B cell (primary cell): ENCODE measurements around the gene FRMD4A. TPM values are rescaled to one million over a fixed set of nuclear protein-coding genes. Genes with fewer than 3 reads are reported as not detected.

Experiments used
- ATAC-seq: fragments of 200-7000 bp; cut with Tn5 transposase; one replicate; pipeline ENCODE4 v1.10.0; 2021; ENCODE audit warnings: low read depth, mild to moderate bottlenecking, moderate number of reproducible peaks, moderate library complexity
- CTCF ChIA-PET: fragments of 350-600 bp; sonication (Branson Sonifier 250); formaldehyde crosslinking; loops from one replicate; lab custom pipeline; 2021; ENCODE audit warnings: antibody characterized with exemption, inconsistent platforms; lab: Charles Lee
- POLR2A ChIA-PET: fragments of 350-600 bp; sonication (Branson Sonifier 250); formaldehyde crosslinking; loops from one replicate; lab custom pipeline; 2021; ENCODE audit warnings: antibody characterized with exemption; lab: Charles Lee
- DNase-seq: peaks from one replicate; pipeline ENCODE4 v3.0.0; 2013
- H2AFZ ChIP-seq: 2 replicates; pipeline ENCODE4 v1.6.1; 2012; ENCODE audit warnings: mild to moderate bottlenecking, low read depth, low read length; ENCODE audit not compliant: insufficient read depth, poor library complexity, severe bottlenecking
- H3K27ac ChIP-seq, 2 donors: 1 replicate in 1 of 2; 2 replicates in 1 of 2; pipeline ENCODE4 v1.5.1; 2012 to 2013; ENCODE audit warnings: low read length in 2 of 2, mild to moderate bottlenecking in 2 of 2, moderate library complexity in 1 of 2
- H3K27me3 ChIP-seq, 4 experiments: fragments of 200-600 bp in 1 of 4; sonication (generic) in 1 of 4; replicated peaks in 1 of 4; 1 replicate in 2 of 4; 2 replicates in 2 of 4; pipeline versions ENCODE4 v1.6.1 to v1.7.0; 2013 to 2016; ENCODE audit warnings: low read length in 3 of 4, mild to moderate bottlenecking in 2 of 4, mixed read lengths in 1 of 4, moderate library complexity in 1 of 4; ENCODE audit not compliant: insufficient read depth in 4 of 4, control insufficient read depth in 3 of 4; ENCODE audit errors: control extremely low read depth in 1 of 4
- H3K36me3 ChIP-seq, 2 experiments: replicated peaks in 1 of 2; 1 replicate in 1 of 2; 2 replicates in 1 of 2; pipeline versions ENCODE4 v1.6.1 to v1.7.1; 2013; ENCODE audit warnings: low read length in 1 of 2; ENCODE audit not compliant: insufficient read depth in 2 of 2, control insufficient read depth in 1 of 2; ENCODE audit errors: control extremely low read depth in 1 of 2, extremely low read depth in 1 of 2
- H3K4me1 ChIP-seq, 2 donors: fragments of 200-600 bp in 1 of 2; sonication (generic) in 1 of 2; 1 replicate in 1 of 2; 2 replicates in 1 of 2; pipeline versions ENCODE4 v1.5.1 to v1.6.1; 2013 to 2017; ENCODE audit warnings: low read length in 2 of 2; ENCODE audit not compliant: control insufficient read depth in 2 of 2, insufficient read depth in 2 of 2
- H3K4me2 ChIP-seq: replicated peaks from 2 replicates; pipeline ENCODE3; 2012; ENCODE audit warnings: mild to moderate bottlenecking, low read depth, low read length; ENCODE audit not compliant: poor library complexity, severe bottlenecking
- H3K4me3 ChIP-seq, 5 experiments: fragments of 200-600 bp in 1 of 5; sonication (generic) in 1 of 5; 1 replicate in 3 of 5; 2 replicates in 2 of 5; pipeline versions ENCODE4 v1.5.1 to v1.7.0; 2011 to 2016; ENCODE audit warnings: low read length in 4 of 5, mild to moderate bottlenecking in 4 of 5, low read depth in 2 of 5, control low read depth in 1 of 5, moderate library complexity in 1 of 5; ENCODE audit not compliant: insufficient read depth in 1 of 5; ENCODE audit errors: control extremely low read depth in 1 of 5, extremely low read depth in 1 of 5
- H3K79me2 ChIP-seq: fragments of 200-600 bp; sonication (generic); one replicate; pipeline ENCODE4 v1.6.0; 2016; ENCODE audit warnings: low read length; ENCODE audit not compliant: control insufficient read depth, insufficient read depth
- H3K9ac ChIP-seq: fragments of 200-600 bp; sonication (generic); 2 replicates; pipeline ENCODE4 v1.6.1; 2017; ENCODE audit warnings: mild to moderate bottlenecking, low read length, moderate library complexity
- H3K9me3 ChIP-seq, 3 donors: one replicate each; pipeline versions ENCODE4 v1.6.1 to v1.7.1; 2013; ENCODE audit warnings: low read length in 2 of 3; ENCODE audit not compliant: control insufficient read depth in 2 of 3, insufficient read depth in 1 of 3; ENCODE audit errors: control extremely low read depth in 1 of 3
- H4K20me1 ChIP-seq: 2 replicates; pipeline ENCODE4 v1.6.0; 2012; ENCODE audit warnings: mild to moderate bottlenecking, low read length; ENCODE audit not compliant: insufficient read depth, control insufficient read depth, poor library complexity, severe bottlenecking
- H3K27ac Mint-ChIP-seq: one replicate; pipeline ENCODE4 v1.8.0; 2021; ENCODE audit warnings: mixed read lengths
- H3K27me3 Mint-ChIP-seq: one replicate; pipeline ENCODE4 v1.8.0; 2021; ENCODE audit warnings: mixed read lengths
- H3K4me1 Mint-ChIP-seq: one replicate; pipeline ENCODE4 v1.8.0; 2021; ENCODE audit warnings: mixed read lengths
- H3K4me3 Mint-ChIP-seq: one replicate; pipeline ENCODE4 v1.8.0; 2021; ENCODE audit warnings: mixed read lengths
- H3K9me3 Mint-ChIP-seq: one replicate; pipeline ENCODE4 v1.8.0; 2022; ENCODE audit warnings: mixed read lengths; ENCODE audit not compliant: insufficient read depth
- EZH2 ChIP-seq: IDR thresholded peaks from 2 replicates; pipeline ENCODE4 v1.6.1; 2012; ENCODE audit warnings: borderline replicate concordance, low read depth, mild to moderate bottlenecking, moderate library complexity, low read length; ENCODE audit not compliant: insufficient read depth, poor library complexity, severe bottlenecking
- WGBS: methylation state at CpG from one replicate; pipeline ENCODE4 v1.1.5; 2013; ENCODE audit warnings: missing lambda C conversion rate; ENCODE audit not compliant: insufficient coverage; 5-methylcytosine and 5-hydroxymethylcytosine counted together
- intact Hi-C: fragments of 100-400 bp; cut with micrococcal nuclease; formaldehyde crosslinking; loops from one replicate; pipeline ENCODE4 v1.10.0; 2022
- polyA plus RNA-seq: library from polyadenylated mRNA; depleted of rRNA; stranded (reverse); fragments of >200 nt; gene quantifications from 2 replicates; pipeline ENCODE4 v1.2.3, GENCODE V29; 2012
- total RNA-seq, 2 donors: library from RNA; stranded (reverse); fragments of 120-200 nt in 1 of 2; gene quantifications; 1 replicate in 1 of 2; 2 replicates in 1 of 2; pipeline versions ENCODE4 v1.2.3 to v1.2.4, GENCODE V29; 2013 to 2022
- TF ChIP-seq, protein P1 (sequence below): fragments of 200-600 bp; IDR thresholded peaks from one replicate; pipeline ENCODE4 v1.8.0; 2022; ENCODE audit warnings: antibody characterized with exemption, mild to moderate bottlenecking

Gene FRMD4A
- total and polyA plus RNA-seq, 2 donors (not counting 1 experiment from before 2014, with no cell fraction given) = 0.76 to 3.4 TPM

DNA sequence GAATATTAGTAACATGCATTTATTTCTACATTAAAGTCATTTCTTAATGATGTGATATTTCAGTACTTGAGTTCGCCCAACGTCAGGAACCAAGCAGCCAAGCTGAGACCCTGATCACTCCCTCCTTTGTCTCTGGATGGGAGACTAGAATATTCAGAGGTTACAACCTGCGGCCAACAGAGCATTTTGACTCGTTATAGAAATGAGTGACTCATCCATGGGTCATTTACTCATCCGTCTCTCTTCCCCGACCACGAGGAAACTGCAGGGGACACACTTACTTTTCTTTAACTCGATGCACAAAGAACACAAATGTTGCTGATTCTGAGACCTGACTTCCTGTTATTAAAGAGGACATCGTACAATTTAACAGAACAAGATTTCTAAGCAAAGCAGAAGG lies 343.3 kb downstream of the FRMD4A start:
- H3K27me3 ChIP-seq = no peaks in the 10 kb centered on the region
- 31% methylated on average over 6 of the region's 9 CpGs for WGBS
- H3K4me1 ChIP-seq = peaks cover 0 to 4% of the 10 kb centered on the region in 2 donors
- no peak overlapping the region for H3K4me2 ChIP-seq
- intact Hi-C loops = no loop called here
- H2AFZ ChIP-seq = peak overlapping the region; percentile 23
- no peak overlapping the region for H3K4me3 ChIP-seq
- ATAC-seq (no peak), DNase-seq (no peak)
- POLR2A ChIA-PET = no interaction called here
- H4K20me1 ChIP-seq = no peaks in the 10 kb centered on the region
- TF ChIP-seq, protein P1, sequence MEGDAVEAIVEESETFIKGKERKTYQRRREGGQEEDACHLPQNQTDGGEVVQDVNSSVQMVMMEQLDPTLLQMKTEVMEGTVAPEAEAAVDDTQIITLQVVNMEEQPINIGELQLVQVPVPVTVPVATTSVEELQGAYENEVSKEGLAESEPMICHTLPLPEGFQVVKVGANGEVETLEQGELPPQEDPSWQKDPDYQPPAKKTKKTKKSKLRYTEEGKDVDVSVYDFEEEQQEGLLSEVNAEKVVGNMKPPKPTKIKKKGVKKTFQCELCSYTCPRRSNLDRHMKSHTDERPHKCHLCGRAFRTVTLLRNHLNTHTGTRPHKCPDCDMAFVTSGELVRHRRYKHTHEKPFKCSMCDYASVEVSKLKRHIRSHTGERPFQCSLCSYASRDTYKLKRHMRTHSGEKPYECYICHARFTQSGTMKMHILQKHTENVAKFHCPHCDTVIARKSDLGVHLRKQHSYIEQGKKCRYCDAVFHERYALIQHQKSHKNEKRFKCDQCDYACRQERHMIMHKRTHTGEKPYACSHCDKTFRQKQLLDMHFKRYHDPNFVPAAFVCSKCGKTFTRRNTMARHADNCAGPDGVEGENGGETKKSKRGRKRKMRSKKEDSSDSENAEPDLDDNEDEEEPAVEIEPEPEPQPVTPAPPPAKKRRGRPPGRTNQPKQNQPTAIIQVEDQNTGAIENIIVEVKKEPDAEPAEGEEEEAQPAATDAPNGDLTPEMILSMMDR = no peak
- no peak for TF ChIP-seq EZH2
- H3K4me1 Mint-ChIP-seq = peaks cover 13% of the 10 kb centered on the region
- no peak overlapping the region for H3K27ac Mint-ChIP-seq
- no peak overlapping the region for H3K9ac ChIP-seq
- CTCF ChIA-PET = no interaction called here
- no peak overlapping the region for H3K4me3 Mint-ChIP-seq
- peaks cover 0 to 5% (median 0%) of the 10 kb centered on the region in 3 donors for H3K9me3 ChIP-seq
- H3K27me3 Mint-ChIP-seq = no peaks in the 10 kb centered on the region
- no peak overlapping the region for H3K27ac ChIP-seq
- H3K9me3 Mint-ChIP-seq = no peaks in the 10 kb centered on the region
- no peaks in the 10 kb centered on the region for H3K79me2 ChIP-seq
- H3K36me3 ChIP-seq = no peaks in the 10 kb centered on the region

DNA sequence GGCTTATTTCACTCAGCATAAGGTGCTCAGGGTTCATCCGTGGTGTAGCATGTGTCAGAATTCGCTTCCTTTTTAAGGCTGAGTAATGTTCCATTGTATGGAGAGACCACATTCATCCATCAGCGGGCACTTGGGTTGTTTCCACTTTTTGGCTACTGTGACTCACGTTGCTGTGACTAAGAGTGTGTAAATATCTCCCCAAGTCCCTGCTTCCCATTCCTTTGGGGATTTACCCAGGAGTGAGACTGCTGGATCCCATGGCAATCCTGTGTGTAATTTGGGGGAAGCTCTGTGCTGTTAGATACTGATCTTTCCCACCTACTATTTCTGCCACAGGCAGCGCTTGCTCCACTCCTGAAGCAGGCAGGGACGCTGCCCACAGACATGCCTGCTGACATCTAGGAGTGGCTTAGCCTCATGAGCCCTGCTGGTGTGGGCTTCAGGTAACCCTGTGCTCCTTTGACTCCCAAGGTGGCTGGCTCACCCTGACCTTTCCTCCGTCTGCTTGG lies 346.0 kb downstream of the FRMD4A start:
- Histone ChIP-seq H3K4me2 (no peak overlapping the region), H3K27me3 (no peaks in the 10 kb centered on the region), H3K4me1 (no peaks in the 10 kb centered on the region), H3K36me3 (no peaks in the 10 kb centered on the region), H3K4me3 (no peak overlapping the region), H3K27ac (no peak overlapping the region), H2AFZ (no peak overlapping the region), H4K20me1 (no peaks in the 10 kb centered on the region), H3K9ac (no peak overlapping the region), H3K79me2 (no peaks in the 10 kb centered on the region), H3K9me3 (peaks cover 0 to 5% (median 0%) of the 10 kb centered on the region in 3 donors)
- intact Hi-C loops = no loop called here
- Mint-ChIP-seq H3K27ac (no peak overlapping the region), H3K4me1 (peaks cover 7% of the 10 kb centered on the region), H3K4me3 (no peak overlapping the region), H3K27me3 (no peaks in the 10 kb centered on the region), H3K9me3 (no peaks in the 10 kb centered on the region)
- WGBS = 93% methylated on average over 5 of the region's 7 CpGs
- no peak for DNase-seq
- ChIA-PET CTCF (no interaction called here), POLR2A (no interaction called here)
- ATAC-seq = no peak
- TF ChIP-seq, protein P1 = no peak
- TF ChIP-seq EZH2 = no peak
